Skeletal muscle tissue (tissue), 4 donors: Measurements from ENCODE around the gene FAAP20. TPM values are rescaled to one million over a fixed set of nuclear protein-coding genes. Genes with fewer than 3 reads are reported as not detected.

Source experiments
- H3K27ac ChIP-seq: one replicate; pipeline ENCODE4 v1.7.0; 2013; ENCODE audit warnings: mild to moderate bottlenecking, low read depth, low read length, inconsistent platforms
- H3K27me3 ChIP-seq, 3 donors: one replicate each; pipeline ENCODE4 v1.7.0; 2013; ENCODE audit warnings: low read length in 3 of 3; ENCODE audit not compliant: control insufficient read depth in 3 of 3, insufficient read depth in 3 of 3
- H3K36me3 ChIP-seq, 3 donors: one replicate each; pipeline ENCODE4 v1.7.0; 2013; ENCODE audit warnings: low read length in 3 of 3; ENCODE audit not compliant: control insufficient read depth in 3 of 3, insufficient read depth in 3 of 3
- H3K4me1 ChIP-seq, 3 donors: one replicate each; pipeline ENCODE4 v1.7.0; 2013; ENCODE audit warnings: low read length in 3 of 3, mild to moderate bottlenecking in 3 of 3; ENCODE audit not compliant: control insufficient read depth in 3 of 3, insufficient read depth in 3 of 3
- H3K4me3 ChIP-seq, 3 donors: one replicate each; pipeline ENCODE4 v1.7.0; 2013; ENCODE audit warnings: low read length in 3 of 3
- H3K9ac ChIP-seq, 3 donors: one replicate each; pipeline ENCODE4 v1.7.0; 2013; ENCODE audit warnings: low read length in 3 of 3, mild to moderate bottlenecking in 3 of 3, moderate library complexity in 2 of 3, low read depth in 1 of 3
- H3K9me3 ChIP-seq, 3 donors: one replicate each; pipeline ENCODE4 v1.7.0; 2013; ENCODE audit warnings: low read length in 3 of 3; ENCODE audit not compliant: control insufficient read depth in 3 of 3
- total RNA-seq: library from RNA; depleted of rRNA; stranded (reverse); fragments of >200 nt; gene quantifications from one replicate; pipeline ENCODE4 v1.2.3, GENCODE V29; 2014
- donor health status: Osteomylitis.

Gene FAAP20
- total RNA-seq, 1 donor from 2014 or later = 13.0 TPM

GRCh38 chr1:2178875-2179274, 15.7 kb downstream of the FAAP20 start:
- peaks cover 7 to 8% (median 8%) of the 10 kb centered on the region in 3 donors for H3K4me1 ChIP-seq
- no peaks in the 10 kb centered on the region for H3K36me3 ChIP-seq
- H3K27me3 ChIP-seq = peaks cover 11 to 43% (median 25%) of the 10 kb centered on the region in 3 donors
- no peak overlapping the region for H3K4me3 ChIP-seq
- H3K27ac ChIP-seq = no peak overlapping the region
- no peak overlapping the region for H3K9ac ChIP-seq
- no peaks in the 10 kb centered on the region for H3K9me3 ChIP-seq

DNA sequence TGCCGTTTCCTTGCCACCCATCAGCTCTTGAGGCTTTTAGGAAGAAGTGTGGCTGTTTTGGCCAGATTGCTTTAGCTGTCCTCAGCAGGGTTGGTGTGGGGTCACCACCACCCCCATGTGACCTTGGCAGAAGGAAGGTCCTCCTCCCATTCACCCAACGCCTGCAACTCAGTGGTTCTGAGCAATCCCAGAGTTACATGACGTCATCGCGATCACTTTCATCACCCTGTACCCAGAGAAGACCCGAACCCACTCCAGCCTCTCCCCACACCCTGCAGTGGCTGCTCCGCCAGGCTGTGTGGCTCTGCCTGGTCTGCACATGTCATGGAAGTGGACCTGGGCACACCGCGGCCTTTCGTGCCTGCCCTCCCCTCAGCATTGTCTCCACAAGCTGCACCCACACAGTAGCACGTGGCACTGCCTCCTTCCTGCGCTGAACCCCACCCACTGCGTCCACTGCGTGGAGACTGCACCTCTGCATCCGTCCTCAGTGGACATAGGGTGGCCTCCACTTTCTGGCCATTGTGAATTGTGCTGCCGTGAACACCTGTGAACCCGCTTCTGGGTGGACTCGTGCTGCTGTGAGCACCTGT, 16.5 kb downstream of the FAAP20 start:
- Histone ChIP-seq H3K27me3 (peaks cover 11 to 49% (median 29%) of the 10 kb centered on the region in 3 donors), H3K9me3 (no peaks in the 10 kb centered on the region), H3K27ac (no peak overlapping the region), H3K4me1 (peaks cover 7 to 8% (median 8%) of the 10 kb centered on the region in 3 donors), H3K4me3 (no peak overlapping the region), H3K36me3 (no peaks in the 10 kb centered on the region), H3K9ac (no peak overlapping the region)

GRCh38 chr1:2177541-2177940, 17.0 kb downstream of the FAAP20 start:
- Histone ChIP-seq H3K27me3 (peaks cover 13 to 54% (median 29%) of the 10 kb centered on the region in 3 donors), H3K4me3 (no peak overlapping the region), H3K27ac (no peak overlapping the region), H3K9me3 (no peaks in the 10 kb centered on the region), H3K9ac (no peak overlapping the region), H3K36me3 (no peaks in the 10 kb centered on the region), H3K4me1 (peaks cover 7 to 8% (median 8%) of the 10 kb centered on the region in 3 donors)

GRCh38 chr1:2176615-2177014, 18.0 kb downstream of the FAAP20 start:
- Histone ChIP-seq H3K36me3 (no peaks in the 10 kb centered on the region), H3K9ac (no peak overlapping the region), H3K27ac (no peak overlapping the region), H3K9me3 (no peaks in the 10 kb centered on the region), H3K4me1 (peaks cover 7 to 8% (median 8%) of the 10 kb centered on the region in 3 donors), H3K4me3 (no peak overlapping the region), H3K27me3 (peaks cover 15 to 60% (median 29%) of the 10 kb centered on the region in 3 donors)

DNA sequence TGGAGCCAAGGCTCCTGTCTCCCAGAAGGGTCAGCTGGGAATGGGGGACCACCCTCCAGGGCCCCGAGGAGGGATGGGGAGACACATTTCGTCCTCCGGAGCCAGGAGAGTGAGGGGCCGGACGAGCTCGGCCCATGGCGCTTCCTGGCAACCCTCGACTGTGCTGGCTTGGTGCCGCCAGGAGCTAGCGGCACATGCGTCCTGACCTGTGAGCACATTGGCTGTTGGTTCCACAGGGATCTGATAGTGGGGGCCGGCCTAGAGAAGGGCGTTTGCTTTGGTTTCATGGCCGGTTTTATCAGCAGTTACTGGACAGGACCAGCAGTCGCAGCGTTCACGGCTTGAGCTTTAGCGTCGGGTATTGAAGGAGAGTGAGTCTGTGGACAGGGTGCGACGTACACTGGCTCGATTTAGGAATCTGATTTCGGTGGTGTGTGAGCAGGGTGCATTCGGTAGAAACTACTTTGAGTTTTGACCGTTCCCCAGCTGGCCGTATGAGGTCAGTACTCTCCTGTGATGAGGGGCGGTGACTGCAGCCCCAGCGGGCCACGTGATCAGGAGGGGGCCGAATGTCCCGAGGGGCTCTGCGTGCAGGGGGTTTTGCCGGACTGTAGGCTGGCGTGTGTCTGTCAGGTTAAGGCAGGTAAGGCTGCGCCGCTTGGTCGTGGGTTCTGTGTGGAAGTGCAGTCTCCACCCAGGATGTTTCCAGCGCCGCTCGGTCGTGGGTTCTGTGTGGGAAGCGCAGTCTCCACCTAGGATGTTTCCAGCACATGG, 18.7 kb downstream of the FAAP20 start:
- Histone ChIP-seq H3K27ac (no peak overlapping the region), H3K4me1 (peaks cover 7 to 8% (median 8%) of the 10 kb centered on the region in 3 donors), H3K4me3 (no peak overlapping the region), H3K9me3 (no peaks in the 10 kb centered on the region), H3K9ac (no peak overlapping the region), H3K27me3 (peaks cover 15 to 60% (median 29%) of the 10 kb centered on the region in 3 donors), H3K36me3 (no peaks in the 10 kb centered on the region)

- Histone ChIP-seq H3K4me1 (peaks cover 7 to 8% (median 8%) of the 10 kb centered on the region in 3 donors), H3K36me3 (no peaks in the 10 kb centered on the region), H3K4me3 (peak overlapping the region in 2 of 3 donors; percentile 60 to 67), H3K27me3 (peaks cover 15 to 59% (median 27%) of the 10 kb centered on the region in 3 donors), H3K27ac (no peak overlapping the region), H3K9ac (peak overlapping the region; percentile 51 to 78 (median 73)), H3K9me3 (no peaks in the 10 kb centered on the region)
These were observed 19.5 kb downstream of the FAAP20 start for GRCh38 chr1:2175055-2175414.

GRCh38 chr1:2174348-2175054, 20.1 kb downstream of the FAAP20 start:
- Histone ChIP-seq H3K9ac (peak overlapping the region; percentile 51 to 78 (median 73)), H3K9me3 (no peaks in the 10 kb centered on the region), H3K27me3 (peaks cover 16 to 57% (median 28%) of the 10 kb centered on the region in 3 donors), H3K4me3 (peak overlapping the region; percentile 60 to 74 (median 67)), H3K27ac (no peak overlapping the region), H3K4me1 (peaks cover 7 to 8% (median 8%) of the 10 kb centered on the region in 3 donors), H3K36me3 (no peaks in the 10 kb centered on the region)

- Histone ChIP-seq H3K4me1 (peaks cover 7 to 8% (median 8%) of the 10 kb centered on the region in 3 donors), H3K9me3 (no peaks in the 10 kb centered on the region), H3K9ac (peak overlapping the region in 1 of 3 donors; percentile 73), H3K27me3 (peaks cover 16 to 51% (median 28%) of the 10 kb centered on the region in 3 donors), H3K36me3 (no peaks in the 10 kb centered on the region), H3K27ac (no peak overlapping the region), H3K4me3 (no peak overlapping the region)
These were observed 20.8 kb downstream of the FAAP20 start for GRCh38 chr1:2173546-2174347.

DNA sequence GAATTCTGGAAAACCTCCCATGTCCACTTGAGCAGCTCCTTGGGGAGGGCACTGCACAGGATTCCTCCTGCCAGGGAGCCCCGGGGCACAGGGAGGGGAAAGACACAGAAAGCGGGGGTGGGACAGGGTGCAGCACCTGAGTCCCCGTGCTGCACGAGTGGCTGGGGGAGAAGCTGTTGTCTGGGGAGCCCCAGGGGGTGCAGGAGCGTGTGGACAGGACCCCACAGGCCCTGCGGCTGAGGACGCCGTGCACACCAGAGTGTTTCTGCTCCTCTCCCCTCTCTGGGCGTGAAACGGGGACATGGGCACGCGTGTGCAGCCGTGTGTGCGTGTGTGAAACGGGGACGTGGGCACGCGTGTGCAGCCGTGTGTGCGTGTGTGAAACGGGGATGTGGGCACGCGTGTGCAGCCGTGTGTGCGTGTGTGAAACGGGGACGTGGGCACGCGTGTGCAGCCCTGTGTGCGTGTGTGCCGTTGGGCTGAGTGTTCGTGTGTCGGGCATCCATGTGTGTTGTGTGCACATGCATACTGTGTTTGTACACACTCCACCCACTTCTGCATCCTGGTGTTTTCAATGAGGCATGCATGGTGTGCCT, 21.9 kb downstream of the FAAP20 start:
- H3K27ac ChIP-seq = no peak overlapping the region
- peaks cover 7 to 8% (median 8%) of the 10 kb centered on the region in 3 donors for H3K4me1 ChIP-seq
- no peak overlapping the region for H3K9ac ChIP-seq
- peaks cover 10 to 46% (median 25%) of the 10 kb centered on the region in 3 donors for H3K27me3 ChIP-seq
- H3K36me3 ChIP-seq = no peaks in the 10 kb centered on the region
- no peaks in the 10 kb centered on the region for H3K9me3 ChIP-seq
- H3K4me3 ChIP-seq = no peak overlapping the region
